Stimulated activated CD8-positive, alpha-beta memory T cell treated with anti-CD3 and anti-CD28 coated beads, Interleukin-7, amount 100 ng/mL, for 48 hours (primary cell): ENCODE data around the gene ALX4.

Experiments used
- DNase-seq, 2 donors: peaks; one replicate each; pipeline ENCODE4 v3.0.0-alpha.2; 2020; ENCODE audit warnings: low read depth in 1 of 2; ENCODE audit errors: extremely low read depth in 1 of 2

Gene ALX4

GRCh38 chr11:44335919-44336318, 26.0 kb upstream of the ALX4 start:
- no peak for DNase-seq

- no peak for DNase-seq
These were observed 25.3 kb upstream of the ALX4 start for GRCh38 chr11:44335052-44335760.

- no peak for DNase-seq
These were observed 24.5 kb upstream of the ALX4 start for GRCh38 chr11:44334356-44335004.

- no peak for DNase-seq
These were observed 23.6 kb upstream of the ALX4 start for GRCh38 chr11:44333271-44334218.

- no peak for DNase-seq
These were observed 22.7 kb upstream of the ALX4 start for GRCh38 chr11:44332665-44333064.

- no peak for DNase-seq
These were observed 19.7 kb upstream of the ALX4 start for GRCh38 chr11:44329472-44330230.

GRCh38 chr11:44328138-44328660, 18.3 kb upstream of the ALX4 start:
- no peak for DNase-seq

- no peak for DNase-seq
These were observed 17.8 kb upstream of the ALX4 start for GRCh38 chr11:44327730-44328129.

GRCh38 chr11:44326615-44327475, 16.9 kb upstream of the ALX4 start:
- DNase-seq = no peak

- DNase-seq = no peak
These were observed 15.8 kb upstream of the ALX4 start for GRCh38 chr11:44325698-44326097.

GRCh38 chr11:44324749-44325525, 15.0 kb upstream of the ALX4 start:
- DNase-seq = no peak

- DNase-seq = no peak
These were observed 14.3 kb upstream of the ALX4 start for GRCh38 chr11:44324222-44324621.

GRCh38 chr11:44322243-44322642, 12.3 kb upstream of the ALX4 start:
- no peak for DNase-seq

- no peak for DNase-seq
These were observed 11.1 kb upstream of the ALX4 start for GRCh38 chr11:44321059-44321458.

- DNase-seq = no peak
These were observed 10.5 kb upstream of the ALX4 start for GRCh38 chr11:44320289-44320973.

- DNase-seq = no peak
These were observed 9.8 kb upstream of the ALX4 start for GRCh38 chr11:44319552-44320288.

GRCh38 chr11:44319170-44319551, 9.2 kb upstream of the ALX4 start:
- no peak for DNase-seq

GRCh38 chr11:44318369-44318768, 8.4 kb upstream of the ALX4 start:
- DNase-seq = no peak
